ENCODE data around the gene TECTB.

DNA sequence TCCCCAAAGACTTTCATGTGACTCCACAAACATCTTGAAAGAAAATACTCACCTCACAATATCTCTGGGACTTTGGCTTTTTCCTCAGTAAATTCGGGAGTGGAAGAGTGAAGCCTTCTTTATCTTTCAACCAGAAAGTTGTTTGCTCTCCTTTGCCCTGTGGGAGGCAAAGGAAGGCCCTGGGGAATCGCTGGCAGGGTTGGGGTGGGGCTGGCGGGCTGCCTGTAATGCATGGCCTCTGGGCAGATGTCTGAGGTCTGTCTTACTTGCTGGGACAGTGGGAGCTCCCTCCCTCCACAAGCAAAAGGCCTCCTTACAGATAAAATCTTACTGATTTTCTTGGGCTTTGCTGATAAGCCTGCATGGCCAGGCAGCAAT, 24.9 kb downstream of the TECTB start:
- TF ChIP-seq, protein P1, sequence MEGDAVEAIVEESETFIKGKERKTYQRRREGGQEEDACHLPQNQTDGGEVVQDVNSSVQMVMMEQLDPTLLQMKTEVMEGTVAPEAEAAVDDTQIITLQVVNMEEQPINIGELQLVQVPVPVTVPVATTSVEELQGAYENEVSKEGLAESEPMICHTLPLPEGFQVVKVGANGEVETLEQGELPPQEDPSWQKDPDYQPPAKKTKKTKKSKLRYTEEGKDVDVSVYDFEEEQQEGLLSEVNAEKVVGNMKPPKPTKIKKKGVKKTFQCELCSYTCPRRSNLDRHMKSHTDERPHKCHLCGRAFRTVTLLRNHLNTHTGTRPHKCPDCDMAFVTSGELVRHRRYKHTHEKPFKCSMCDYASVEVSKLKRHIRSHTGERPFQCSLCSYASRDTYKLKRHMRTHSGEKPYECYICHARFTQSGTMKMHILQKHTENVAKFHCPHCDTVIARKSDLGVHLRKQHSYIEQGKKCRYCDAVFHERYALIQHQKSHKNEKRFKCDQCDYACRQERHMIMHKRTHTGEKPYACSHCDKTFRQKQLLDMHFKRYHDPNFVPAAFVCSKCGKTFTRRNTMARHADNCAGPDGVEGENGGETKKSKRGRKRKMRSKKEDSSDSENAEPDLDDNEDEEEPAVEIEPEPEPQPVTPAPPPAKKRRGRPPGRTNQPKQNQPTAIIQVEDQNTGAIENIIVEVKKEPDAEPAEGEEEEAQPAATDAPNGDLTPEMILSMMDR (IDR thresholded peaks at IDR 0.05) = peak in 1 of 5 experiments; percentile 0
- TF ChIP-seq POLR2A (IDR thresholded peaks at IDR 0.05) = no peak
